Activated T-cell treated with anti-CD3 and anti-CD28 coated beads for 1 hour (primary cell): ENCODE measurements around the gene LRP1B.
"Not testable (repeated sequence)": the region's sequence is repeated elsewhere in the genome, so short reads cannot be mapped to it uniquely, and the experiment has no call there.

Experiments
- DNase-seq: peaks from one replicate; pipeline ENCODE4 v3.0.0-alpha.2; 2020; ENCODE audit warnings: low read depth

LRP1B gene

DNA sequence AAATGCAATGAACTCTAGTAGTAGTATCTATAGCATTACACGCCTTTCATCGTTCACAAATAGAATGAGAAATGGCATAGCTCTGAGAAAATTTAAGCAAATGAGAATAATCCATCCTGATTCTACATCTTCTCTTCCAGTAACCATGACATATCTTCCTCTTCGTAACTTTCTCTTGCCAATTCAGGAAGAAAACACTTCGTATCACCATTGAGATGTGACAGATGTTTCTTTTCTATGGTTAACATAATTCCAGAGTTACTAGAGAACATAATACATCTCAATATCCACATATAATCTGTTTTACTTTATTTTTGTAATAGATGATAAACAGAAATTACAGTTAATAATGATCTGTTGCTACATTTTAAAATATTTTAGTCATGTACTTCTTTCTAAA lies 1527.4 kb downstream of the LRP1B start:
- DNase-seq = no peak

DNA sequence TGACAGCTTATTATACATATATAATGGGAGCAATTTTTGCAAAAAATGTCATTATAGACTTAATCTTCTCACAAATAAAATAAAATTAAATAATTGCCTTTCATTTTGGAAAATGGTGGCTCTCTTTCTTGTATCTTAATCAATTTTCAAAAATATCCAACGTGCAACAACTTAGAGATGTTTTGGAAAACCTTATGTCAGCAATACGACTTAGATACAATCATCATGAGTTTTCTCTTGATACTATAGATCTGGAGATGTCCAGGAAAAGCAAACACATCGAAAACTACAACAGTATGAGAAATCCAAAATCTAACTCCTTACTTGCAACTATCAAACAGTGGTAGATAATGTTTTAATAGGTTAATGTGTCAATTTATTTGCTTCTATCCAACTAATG lies 1529.0 kb downstream of the LRP1B start:
- no peak for DNase-seq

GRCh38 chr2:140601342-140601741 lies 1529.5 kb downstream of the LRP1B start:
- DNase-seq = no peak

- no peak for DNase-seq
Observed at GRCh38 chr2:140600116-140600515, 1530.7 kb downstream of the LRP1B start.

- no peak for DNase-seq
Observed at GRCh38 chr2:140597836-140598235, 1533.0 kb downstream of the LRP1B start.

GRCh38 chr2:140597205-140597604 lies 1533.6 kb downstream of the LRP1B start:
- no peak for DNase-seq

- no peak for DNase-seq
Observed at GRCh38 chr2:140596447-140596846, 1534.4 kb downstream of the LRP1B start.

- no peak for DNase-seq
Observed at GRCh38 chr2:140595107-140595506, 1535.7 kb downstream of the LRP1B start.

DNA sequence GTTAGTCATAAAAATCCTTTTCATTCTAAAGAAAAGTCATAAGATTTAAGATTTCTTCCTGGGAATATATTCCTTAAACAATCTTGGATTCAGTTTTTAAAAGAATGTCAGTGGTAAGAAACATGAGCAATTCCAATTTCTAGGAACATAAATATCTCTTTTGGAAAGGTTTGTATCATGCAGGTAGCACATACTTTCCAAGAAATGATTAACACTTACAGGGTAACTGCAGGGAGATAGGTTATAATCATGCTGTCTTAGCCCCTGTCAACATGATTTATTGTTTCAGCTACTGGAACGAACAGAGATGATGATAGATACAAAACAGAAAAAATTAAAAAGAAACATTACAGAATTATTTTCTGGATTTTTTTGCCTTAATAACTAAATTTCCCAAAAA lies 1537.7 kb downstream of the LRP1B start:
- no peak for DNase-seq

- DNase-seq = no peak
Observed at GRCh38 chr2:140589696-140590095, 1541.1 kb downstream of the LRP1B start.

DNA sequence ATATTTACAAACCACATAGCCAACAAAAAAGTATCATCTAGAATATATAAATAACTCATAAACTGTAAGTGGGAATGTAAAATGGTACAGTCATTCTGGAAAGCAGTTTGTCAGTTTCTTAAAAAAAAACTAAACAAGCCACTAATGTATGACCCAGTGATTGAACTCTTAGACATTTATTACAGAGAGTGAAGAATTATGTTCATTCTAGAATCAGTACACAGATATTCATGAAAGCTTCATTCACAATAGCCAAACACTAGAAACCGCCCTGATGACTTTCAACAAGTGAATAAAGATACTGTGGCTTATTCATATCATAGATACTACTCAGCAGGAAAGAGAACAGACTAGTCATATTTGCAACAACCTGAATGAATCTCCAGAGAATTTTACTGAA lies 1541.5 kb downstream of the LRP1B start:
- DNase-seq = no peak

DNA sequence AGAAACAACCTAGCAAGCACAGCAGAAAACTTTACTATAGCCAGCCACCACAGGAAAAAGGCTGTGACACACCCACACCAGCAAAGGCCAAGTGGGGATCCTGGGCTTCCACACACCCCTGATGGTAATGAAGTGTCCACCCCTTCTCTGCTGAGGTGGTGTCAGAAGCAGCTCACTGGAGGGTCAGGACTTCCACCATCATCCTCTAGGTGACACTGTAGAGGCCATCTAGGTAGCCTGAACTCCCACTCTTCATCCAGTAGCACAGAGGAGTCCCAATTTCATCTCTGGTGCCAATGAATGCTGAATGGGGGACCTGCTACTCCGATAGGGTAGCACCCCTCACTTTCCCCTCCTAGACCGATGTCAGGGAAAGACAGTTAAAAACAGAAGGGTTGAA lies 1544.4 kb downstream of the LRP1B start:
- DNase-seq = no peak

DNA sequence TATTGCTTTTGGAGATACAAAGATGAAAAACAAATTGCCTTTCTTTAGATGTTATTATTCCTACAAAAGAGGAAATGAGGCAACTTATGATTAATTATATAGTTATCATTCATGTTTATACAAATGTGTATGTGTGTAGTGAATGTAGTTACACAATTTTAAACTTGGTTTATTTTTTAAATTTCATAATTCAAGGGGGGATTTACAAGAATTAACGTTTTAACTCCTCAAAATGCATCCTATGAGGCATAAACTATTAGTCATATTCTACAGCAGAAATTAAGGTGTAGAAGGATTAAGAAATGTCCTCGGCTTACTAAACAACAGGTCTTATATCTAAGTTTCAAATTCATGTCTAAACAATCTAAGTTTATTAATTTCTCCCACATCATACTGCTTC lies 1545.8 kb downstream of the LRP1B start:
- DNase-seq = no peak

DNA sequence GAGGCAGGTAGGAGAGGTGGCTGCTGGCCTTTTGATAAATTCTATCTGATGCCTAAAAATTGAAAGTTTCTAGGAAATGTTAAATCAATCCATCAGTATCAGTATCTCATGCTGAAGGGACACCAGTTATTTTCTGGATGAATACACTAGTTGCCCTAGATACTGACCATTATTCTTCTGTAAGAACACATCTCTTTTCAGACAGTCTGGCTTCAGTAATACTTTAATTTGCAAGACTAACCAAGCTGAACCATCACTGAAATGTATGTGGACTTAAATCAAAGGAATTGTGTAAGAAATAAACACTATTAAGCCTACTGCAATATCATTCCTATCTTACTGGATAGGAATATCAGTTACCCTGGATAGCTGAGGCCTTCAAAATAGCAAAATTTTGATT lies 1546.3 kb downstream of the LRP1B start:
- no peak for DNase-seq

- no peak for DNase-seq
Observed at GRCh38 chr2:140580532-140581151, 1550.2 kb downstream of the LRP1B start.

DNA sequence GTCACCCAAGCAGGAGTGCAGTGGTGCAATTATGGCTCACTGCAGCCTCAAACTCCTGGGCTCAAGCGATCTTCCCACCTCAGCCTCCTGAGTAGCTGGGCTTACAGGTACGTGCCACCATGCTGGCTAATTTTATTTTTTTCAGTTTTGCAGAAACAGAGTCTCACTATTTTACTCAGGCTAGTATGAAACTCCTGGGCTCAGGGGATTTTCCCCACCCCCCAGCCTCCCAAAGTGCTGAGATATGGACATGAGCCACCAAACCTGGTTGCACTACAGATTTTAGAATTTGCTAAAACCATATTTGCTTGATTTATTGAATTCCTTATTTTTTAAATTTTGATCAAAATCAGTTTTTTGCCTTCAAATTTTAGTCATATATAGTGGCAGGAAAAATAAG lies 1553.4 kb downstream of the LRP1B start:
- no peak for DNase-seq

- no peak for DNase-seq
Observed at GRCh38 chr2:140567734-140568133, 1563.1 kb downstream of the LRP1B start.

DNA sequence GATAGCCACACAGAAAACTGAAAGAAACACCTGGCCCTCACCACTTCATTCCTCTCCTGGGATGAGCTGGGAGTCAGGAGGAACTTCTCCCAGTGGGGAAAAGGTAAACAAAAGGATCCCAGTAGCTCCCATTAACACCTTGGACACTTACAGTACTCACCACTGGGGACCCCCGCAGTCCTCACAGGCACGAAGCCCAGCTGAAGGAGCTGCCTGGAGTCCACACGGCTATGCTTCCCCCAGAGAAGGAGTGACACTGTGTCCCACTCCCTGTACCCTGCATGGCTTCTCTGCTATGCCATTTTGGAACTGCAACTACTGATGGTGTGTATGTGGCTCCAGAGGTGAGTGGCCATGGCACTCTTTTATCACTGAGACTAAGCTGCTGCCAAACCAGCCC lies 1565.1 kb downstream of the LRP1B start:
- no peak for DNase-seq

DNA sequence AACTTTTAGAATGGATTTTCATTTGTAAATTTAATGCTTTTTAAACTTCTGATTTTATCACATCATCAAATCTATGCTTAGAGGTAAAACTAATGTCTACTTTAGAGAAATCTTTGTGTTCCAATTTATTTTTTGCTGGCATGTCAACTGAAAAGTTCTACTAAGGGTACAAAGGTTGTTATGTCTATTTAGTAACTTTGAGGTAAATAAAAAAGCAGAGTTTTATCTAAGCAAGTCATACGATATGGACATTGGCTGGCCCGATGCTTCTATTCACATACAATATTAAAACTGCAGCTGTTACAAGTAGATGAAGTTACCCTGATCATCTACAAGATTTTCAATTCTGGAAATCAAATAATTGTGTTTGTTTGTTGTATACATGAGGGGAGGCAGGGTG lies 1575.1 kb downstream of the LRP1B start:
- DNase-seq = no peak

- no peak for DNase-seq
Observed at GRCh38 chr2:140552634-140553033, 1578.2 kb downstream of the LRP1B start.

GRCh38 chr2:140551287-140551686 lies 1579.5 kb downstream of the LRP1B start:
- no peak for DNase-seq

DNA sequence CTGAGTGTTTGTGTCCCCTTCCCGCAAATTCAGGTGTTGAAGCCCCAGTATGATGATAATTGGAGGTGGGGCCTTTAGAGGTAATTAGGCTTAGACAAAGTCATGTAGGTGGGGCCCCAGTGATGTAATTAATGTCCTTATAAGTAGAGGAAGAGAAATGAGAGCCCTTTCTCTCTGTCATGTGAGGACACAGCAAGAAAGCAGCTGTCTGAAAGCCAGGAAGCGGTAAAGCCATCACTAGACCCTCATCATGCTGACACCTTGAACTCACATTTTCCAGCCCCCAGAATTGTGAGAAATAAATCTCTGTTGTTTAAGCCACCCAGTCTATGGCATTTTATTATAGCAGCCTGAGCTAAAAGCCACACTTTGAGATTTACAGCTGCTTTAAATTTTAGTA lies 1580.0 kb downstream of the LRP1B start:
- DNase-seq = no peak

GRCh38 chr2:140544769-140545168 lies 1586.0 kb downstream of the LRP1B start:
- not testable (repeated sequence) for DNase-seq

GRCh38 chr2:140542627-140543026 lies 1588.2 kb downstream of the LRP1B start:
- DNase-seq = no peak
